Smooth muscle cell (in vitro differentiated cells): Measurements from ENCODE around the gene FAM117B. TPM values are rescaled to one million over a fixed set of nuclear protein-coding genes. Genes with fewer than 3 reads are reported as not detected.

Experiments used
- DNase-seq: peaks from one replicate; lab custom pipeline; 2025; ENCODE audit not compliant: unreplicated experiment; lab: John Stamatoyannopoulos, UW
- H2AFZ ChIP-seq: fragments of 200-600 bp; sonication (generic); 2 replicates; pipeline ENCODE4 v1.6.0; 2016; ENCODE audit warnings: antibody characterized with exemption, low read depth, mild to moderate bottlenecking
- H3F3A ChIP-seq: fragments of 200-600 bp; sonication (generic); 2 replicates; pipeline ENCODE4 v1.6.0; 2017; ENCODE audit warnings: antibody characterized with exemption, low read depth
- H3K27ac ChIP-seq: fragments of 200-600 bp; sonication (generic); 2 replicates; pipeline ENCODE4 v1.5.1; 2016; ENCODE audit warnings: low read depth, mild to moderate bottlenecking
- H3K27me3 ChIP-seq: fragments of 200-600 bp; sonication (generic); 2 replicates; pipeline ENCODE4 v1.6.1; 2016; ENCODE audit warnings: low read depth, mild to moderate bottlenecking
- H3K36me3 ChIP-seq: fragments of 200-600 bp; sonication (generic); 2 replicates; pipeline ENCODE4 v1.5.1; 2016; ENCODE audit warnings: low read depth
- H3K4me1 ChIP-seq: fragments of 200-600 bp; sonication (generic); 2 replicates; pipeline ENCODE4 v1.5.1; 2016; ENCODE audit warnings: low read depth
- H3K4me2 ChIP-seq: fragments of 200-600 bp; sonication (generic); 2 replicates; pipeline ENCODE4 v1.6.0; 2016; ENCODE audit warnings: mild to moderate bottlenecking
- H3K4me3 ChIP-seq: fragments of 200-600 bp; sonication (generic); 2 replicates; pipeline ENCODE4 v1.5.1; 2016; ENCODE audit warnings: mild to moderate bottlenecking
- H3K79me2 ChIP-seq: fragments of 200-600 bp; sonication (generic); 2 replicates; pipeline ENCODE4 v1.6.0; 2016; ENCODE audit warnings: low read depth, mild to moderate bottlenecking
- H3K9ac ChIP-seq: fragments of 200-600 bp; sonication (generic); 2 replicates; pipeline ENCODE4 v1.6.0; 2016; ENCODE audit warnings: low read depth
- H3K9me3 ChIP-seq: fragments of 200-600 bp; sonication (generic); replicated peaks from 2 replicates; pipeline ENCODE4 v1.5.1; 2016; ENCODE audit warnings: low read depth
- H4K20me1 ChIP-seq: fragments of 200-600 bp; sonication (generic); 2 replicates; pipeline ENCODE4 v1.6.0; 2016; ENCODE audit warnings: low read depth
- WGBS: methylation state at CpG from one replicate; pipeline ENCODE4 v1.1.7; 2016; ENCODE audit warnings: low lambda C conversion rate; 5-methylcytosine and 5-hydroxymethylcytosine counted together
- polyA plus RNA-seq: library from polyadenylated mRNA; unstranded; fragments of >200 nt; fragmentation: Nextera tagmentation; extraction: Ambion mirVana; gene quantifications from 2 replicates; pipeline ENCODE4 v1.2.1, GENCODE V29; 2016
- total RNA-seq: library from RNA; depleted of rRNA; stranded (reverse); fragments of >200 nt; gene quantifications from 2 replicates; pipeline ENCODE4 v1.2.3, GENCODE V29; 2014
- TF ChIP-seq, protein P1 (sequence below): fragments of 200-600 bp; sonication (generic); IDR thresholded peaks from 2 replicates; pipeline ENCODE4 v1.5.1; 2017; ENCODE audit warnings: borderline replicate concordance, mild to moderate bottlenecking, antibody characterized with exemption; ENCODE audit not compliant: insufficient read depth, poor library complexity, severe bottlenecking

The FAM117B gene
- total and polyA plus RNA-seq, 2 experiments from 2014 or later = 5.4 to 11.1 TPM

GRCh38 chr2:202642567-202642966 lies 7.8 kb downstream of the FAM117B start:
- no peaks in the 10 kb centered on the region for H3K36me3 ChIP-seq
- peaks cover 3% of the 10 kb centered on the region for H3K4me1 ChIP-seq
- TF ChIP-seq, protein P1, sequence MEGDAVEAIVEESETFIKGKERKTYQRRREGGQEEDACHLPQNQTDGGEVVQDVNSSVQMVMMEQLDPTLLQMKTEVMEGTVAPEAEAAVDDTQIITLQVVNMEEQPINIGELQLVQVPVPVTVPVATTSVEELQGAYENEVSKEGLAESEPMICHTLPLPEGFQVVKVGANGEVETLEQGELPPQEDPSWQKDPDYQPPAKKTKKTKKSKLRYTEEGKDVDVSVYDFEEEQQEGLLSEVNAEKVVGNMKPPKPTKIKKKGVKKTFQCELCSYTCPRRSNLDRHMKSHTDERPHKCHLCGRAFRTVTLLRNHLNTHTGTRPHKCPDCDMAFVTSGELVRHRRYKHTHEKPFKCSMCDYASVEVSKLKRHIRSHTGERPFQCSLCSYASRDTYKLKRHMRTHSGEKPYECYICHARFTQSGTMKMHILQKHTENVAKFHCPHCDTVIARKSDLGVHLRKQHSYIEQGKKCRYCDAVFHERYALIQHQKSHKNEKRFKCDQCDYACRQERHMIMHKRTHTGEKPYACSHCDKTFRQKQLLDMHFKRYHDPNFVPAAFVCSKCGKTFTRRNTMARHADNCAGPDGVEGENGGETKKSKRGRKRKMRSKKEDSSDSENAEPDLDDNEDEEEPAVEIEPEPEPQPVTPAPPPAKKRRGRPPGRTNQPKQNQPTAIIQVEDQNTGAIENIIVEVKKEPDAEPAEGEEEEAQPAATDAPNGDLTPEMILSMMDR = no peak
- peak overlapping the region; percentile 4 for H2AFZ ChIP-seq
- H3K4me2 ChIP-seq = peak overlapping the region; percentile 31
- no peak overlapping the region for H3K4me3 ChIP-seq
- H4K20me1 ChIP-seq = peaks cover 46% of the 10 kb centered on the region
- H3K27me3 ChIP-seq = no peaks in the 10 kb centered on the region
- no peak for DNase-seq
- H3K9ac ChIP-seq = no peak overlapping the region
- no peaks in the 10 kb centered on the region for H3K9me3 ChIP-seq
- H3K79me2 ChIP-seq = peaks cover 70% of the 10 kb centered on the region
- H3F3A ChIP-seq = peaks cover 5% of the 10 kb centered on the region
- peak overlapping the region; percentile 44 for H3K27ac ChIP-seq
- WGBS = 58% methylated on average over 2 of the region's 2 CpGs

DNA sequence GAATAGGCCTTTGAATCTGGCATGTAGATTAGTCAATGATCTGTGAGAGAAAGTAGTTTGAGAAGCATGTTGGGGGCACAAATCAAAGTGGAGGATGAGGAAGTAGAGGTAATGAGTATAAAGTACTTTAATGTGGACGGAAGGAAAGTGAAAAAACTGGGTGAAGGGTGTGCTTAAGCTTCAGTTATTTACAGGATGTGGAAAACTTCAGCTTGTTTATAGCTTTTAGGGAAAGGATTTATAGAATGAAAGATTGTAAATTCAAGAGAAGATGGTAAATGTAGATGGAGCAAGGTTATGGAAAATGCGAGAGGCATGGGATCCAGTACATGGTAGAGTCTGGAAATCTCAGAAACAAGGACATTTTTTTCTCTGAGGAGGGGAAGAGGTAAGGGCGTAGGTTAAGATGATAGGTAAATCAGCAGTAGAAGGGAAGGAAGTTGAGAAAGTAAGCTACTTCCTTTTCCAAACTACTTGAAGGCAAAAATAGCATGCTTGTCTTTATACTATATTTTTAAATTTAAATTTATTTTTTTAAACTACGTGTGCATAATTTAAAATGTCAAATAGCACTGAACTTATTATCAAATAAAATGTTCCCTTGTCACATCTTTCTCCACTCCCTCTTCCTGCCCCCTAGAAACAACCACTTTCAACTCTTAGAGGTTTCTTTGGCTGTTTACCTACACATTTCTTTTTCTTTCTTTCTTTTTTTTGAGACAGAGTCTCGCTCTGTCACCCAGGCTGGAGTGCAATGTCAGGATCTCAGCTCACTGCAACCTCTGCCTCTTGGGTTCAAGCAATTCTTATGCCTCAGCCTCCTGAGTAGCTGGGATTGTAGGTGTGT lies 8.5 kb downstream of the FAM117B start:
- Histone ChIP-seq H3K4me2 (peak overlapping the region; percentile 31), H2AFZ (peak overlapping the region; percentile 4), H3K36me3 (no peaks in the 10 kb centered on the region), H4K20me1 (peaks cover 50% of the 10 kb centered on the region), H3K79me2 (peaks cover 67% of the 10 kb centered on the region), H3F3A (peaks cover 5% of the 10 kb centered on the region), H3K9ac (no peak overlapping the region), H3K27me3 (no peaks in the 10 kb centered on the region), H3K4me1 (peaks cover 3% of the 10 kb centered on the region), H3K9me3 (no peaks in the 10 kb centered on the region), H3K27ac (peak overlapping the region; percentile 44), H3K4me3 (no peak overlapping the region)
- WGBS = 91% methylated on average over 5 of the region's 5 CpGs
- TF ChIP-seq, protein P1 = no peak
- DNase-seq = no peak

DNA sequence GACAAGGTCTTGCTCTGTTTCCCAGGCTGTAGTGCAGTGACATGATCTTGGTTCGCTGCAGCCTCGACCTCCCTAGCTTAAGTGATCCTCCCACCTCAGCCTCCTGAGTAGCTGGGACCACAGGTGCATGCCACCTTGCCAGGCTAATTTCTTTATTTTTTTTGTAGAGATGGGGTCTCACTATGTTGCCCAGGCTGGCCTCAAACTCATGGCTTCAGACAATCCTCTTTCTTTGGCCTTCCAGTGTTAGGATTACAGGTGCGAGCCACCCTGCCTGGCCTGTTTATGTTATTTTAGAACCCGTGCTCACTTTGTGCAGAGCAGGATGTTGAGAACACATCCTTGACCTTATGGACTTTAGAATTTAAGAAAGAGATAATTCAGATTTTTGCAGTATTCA lies 17.4 kb downstream of the FAM117B start:
- Histone ChIP-seq H3K36me3 (no peaks in the 10 kb centered on the region), H3K27ac (no peak overlapping the region), H3K9ac (no peak overlapping the region), H3K4me1 (peaks cover 4% of the 10 kb centered on the region), H3F3A (no peaks in the 10 kb centered on the region), H3K4me2 (no peak overlapping the region), H3K4me3 (no peak overlapping the region), H2AFZ (no peak overlapping the region), H3K79me2 (peaks cover 62% of the 10 kb centered on the region), H4K20me1 (peaks cover 46% of the 10 kb centered on the region), H3K27me3 (no peaks in the 10 kb centered on the region), H3K9me3 (no peaks in the 10 kb centered on the region)
- 96% methylated on average over 4 of the region's 4 CpGs for WGBS
- TF ChIP-seq, protein P1 = no peak
- no peak for DNase-seq
